Neural crest cell (in vitro differentiated cells): ENCODE results near the gene SAMD14. TPM values are rescaled to one million over a fixed set of nuclear protein-coding genes. Genes with fewer than 3 reads are reported as not detected.

Experiments used
- DNase-seq: peaks from one replicate; pipeline ENCODE4 v3.0.0; 2021; ENCODE audit warnings: low read depth, mixed read lengths, low spot score
- H3K27ac Mint-ChIP-seq: one replicate; pipeline ENCODE4 v1.8.0; 2021; ENCODE audit warnings: mild to moderate bottlenecking, mixed read lengths; ENCODE audit not compliant: unreplicated experiment
- H3K27me3 Mint-ChIP-seq: 2 replicates; pipeline ENCODE4 v1.8.0; 2021; ENCODE audit warnings: low read depth, mild to moderate bottlenecking, mixed read lengths
- H3K36me3 Mint-ChIP-seq: 2 replicates; pipeline ENCODE4 v1.8.0; 2021; ENCODE audit warnings: low read depth, mild to moderate bottlenecking, mixed read lengths
- H3K4me1 Mint-ChIP-seq: 2 replicates; pipeline ENCODE4 v1.8.0; 2021; ENCODE audit warnings: mixed read lengths
- H3K4me3 Mint-ChIP-seq: one replicate; pipeline ENCODE4 v1.8.0; 2021; ENCODE audit warnings: mild to moderate bottlenecking, mixed read lengths
- H3K9me3 Mint-ChIP-seq: 2 replicates; pipeline ENCODE4 v1.8.0; 2021; ENCODE audit warnings: mixed read lengths
- CTCF ChIP-seq: fragments of 200-600 bp; sonication (generic); conservative IDR thresholded peaks from 2 replicates; pipeline ENCODE4 v1.5.0; 2021; ENCODE audit warnings: antibody characterized with exemption, mild to moderate bottlenecking
- total RNA-seq: library from RNA; stranded (reverse); gene quantifications from 2 replicates; pipeline ENCODE4 v1.2.1, GENCODE V29; 2021

Gene SAMD14
- total RNA-seq, 1 donor from 2014 or later: 28.7 TPM

- Mint-ChIP-seq H3K27me3 (peaks cover 14% of the 10 kb centered on the region), H3K36me3 (peaks cover 15% of the 10 kb centered on the region), H3K4me3 (no peak overlapping the region), H3K27ac (no peak overlapping the region), H3K9me3 (no peaks in the 10 kb centered on the region), H3K4me1 (peaks cover 19% of the 10 kb centered on the region)
- DNase-seq: no peak
- TF ChIP-seq CTCF: no peak
Measured at GRCh38 chr17:50135316-50136095, 5.5 kb upstream of the SAMD14 start.

GRCh38 chr17:50134206-50135110, 4.5 kb upstream of the SAMD14 start:
- peaks cover 11% of the 10 kb centered on the region for H3K27me3 Mint-ChIP-seq
- H3K27ac Mint-ChIP-seq: no peak overlapping the region
- no peak for DNase-seq
- H3K4me3 Mint-ChIP-seq: peak overlapping the region; percentile 35
- peaks cover 13% of the 10 kb centered on the region for H3K4me1 Mint-ChIP-seq
- H3K9me3 Mint-ChIP-seq: no peaks in the 10 kb centered on the region
- H3K36me3 Mint-ChIP-seq: peaks cover 7% of the 10 kb centered on the region
- no peak for TF ChIP-seq CTCF

DNA sequence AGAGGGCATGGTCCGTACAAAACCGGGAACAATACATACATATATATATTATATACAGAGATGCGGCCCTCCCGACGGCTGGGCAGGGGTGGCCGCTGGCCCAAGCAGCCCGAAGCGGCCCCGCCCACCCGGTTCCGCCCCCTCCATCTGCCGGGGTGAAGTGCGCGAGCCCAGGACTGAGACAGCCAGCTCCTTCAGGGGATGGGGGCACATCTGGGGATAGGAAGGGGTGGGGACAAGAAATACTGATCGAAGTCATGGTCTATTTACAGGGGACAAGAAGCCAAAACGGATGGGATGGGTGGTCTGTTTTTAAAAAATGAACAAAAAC, 3.8 kb upstream of the SAMD14 start:
- no peak for TF ChIP-seq CTCF
- H3K4me1 Mint-ChIP-seq: peaks cover 15% of the 10 kb centered on the region
- H3K4me3 Mint-ChIP-seq: peak overlapping the region; percentile 35
- H3K9me3 Mint-ChIP-seq: no peaks in the 10 kb centered on the region
- peaks cover 12% of the 10 kb centered on the region for H3K27me3 Mint-ChIP-seq
- DNase-seq: no peak
- H3K27ac Mint-ChIP-seq: no peak overlapping the region
- peaks cover 7% of the 10 kb centered on the region for H3K36me3 Mint-ChIP-seq

DNA sequence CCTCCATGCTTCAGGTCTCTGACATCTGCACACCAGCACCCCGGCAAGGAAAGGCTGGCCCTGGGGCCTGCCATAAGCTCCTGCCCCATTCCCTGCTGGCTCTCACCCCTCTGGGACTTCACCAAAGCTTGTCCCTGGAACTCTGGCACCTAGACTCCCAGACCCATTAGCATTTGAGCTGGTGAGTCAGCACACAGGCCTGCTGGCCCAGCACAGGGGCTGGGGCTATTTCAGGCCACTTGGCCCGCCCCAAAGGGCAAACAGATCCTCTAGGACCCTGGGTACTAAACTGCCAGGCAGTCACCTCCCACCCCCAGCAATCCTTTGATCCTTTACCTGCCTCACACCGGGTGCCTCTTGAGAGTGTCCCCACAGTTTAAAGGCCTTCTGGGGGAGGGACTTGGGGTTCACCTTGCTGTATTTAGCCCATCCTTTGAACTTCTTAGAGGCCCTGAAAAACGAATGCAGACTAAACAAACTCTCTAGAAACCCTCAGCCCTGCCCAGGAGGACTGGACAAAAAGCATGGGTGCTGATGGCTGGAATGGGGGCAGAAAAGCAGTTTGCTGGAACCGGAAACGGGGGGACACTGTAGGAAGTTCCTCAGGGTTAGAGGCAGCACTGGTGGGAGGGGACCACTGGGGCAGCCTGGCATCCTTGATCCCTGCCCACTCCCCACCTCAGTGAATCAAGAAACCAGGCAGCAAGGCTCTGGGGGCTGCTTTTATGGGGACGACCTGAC, 3.2 kb upstream of the SAMD14 start:
- Mint-ChIP-seq H3K4me3 (no peak overlapping the region), H3K9me3 (no peaks in the 10 kb centered on the region)
- DNase-seq: no peak

More for the DNA sequence above, 3.2 kb upstream of the SAMD14 start:
- no peak for TF ChIP-seq CTCF
- Mint-ChIP-seq H3K27ac (no peak overlapping the region), H3K27me3 (peaks cover 16% of the 10 kb centered on the region), H3K36me3 (peaks cover 5% of the 10 kb centered on the region), H3K4me1 (peaks cover 20% of the 10 kb centered on the region)
